Measurements from ENCODE around the gene CD14. TPM values are rescaled to one million over a fixed set of nuclear protein-coding genes. Genes with fewer than 3 reads are reported as not detected.
"Not testable (repeated sequence)": the region's sequence is repeated elsewhere in the genome, so short reads cannot be mapped to it uniquely, and the experiment has no call there.

The CD14 gene
- total RNA-seq, 2 experiments from 2014 or later: 0.42 to 0.45 TPM

GRCh38 chr5:140593070-140593469 lies 39.9 kb downstream of the CD14 start:
- POLR2A ChIA-PET, CTCF ChIA-PET: not testable (repeated sequence)

GRCh38 chr5:140591747-140592372 lies 41.1 kb downstream of the CD14 start:
- DNase-seq: no peak
- POLR2A ChIA-PET: no interaction called here
- peaks cover 4% of the 10 kb centered on the region for H3K4me1 Mint-ChIP-seq (ENCODE audit: low read depth)
- CTCF ChIA-PET: interaction anchor here (1.3 kb wide), 1 partner anchor 44 kb away, joined by 4 read pairs; the partner anchor contains the start of gene EIF4EBP3
- no peak overlapping the region for H3K27ac Mint-ChIP-seq
- no peaks in the 10 kb centered on the region for H3K9me3 Mint-ChIP-seq (ENCODE audit: insufficient read depth)
- H3K27me3 Mint-ChIP-seq (ENCODE audit: low read depth): no peaks in the 10 kb centered on the region
- H3K36me3 Mint-ChIP-seq (ENCODE audit: low read depth): no peaks in the 10 kb centered on the region
- H3K4me3 Mint-ChIP-seq: no peak overlapping the region
- no peak for ATAC-seq

More at GRCh38 chr5:140593070-140593469, 39.9 kb downstream of the CD14 start:
- not testable (repeated sequence) for H3K27ac Mint-ChIP-seq; H3K36me3 Mint-ChIP-seq (ENCODE audit: low read depth); H3K9me3 Mint-ChIP-seq (ENCODE audit: insufficient read depth); H3K4me3 Mint-ChIP-seq; ATAC-seq; H3K4me1 Mint-ChIP-seq (ENCODE audit: low read depth); H3K27me3 Mint-ChIP-seq (ENCODE audit: low read depth); DNase-seq

GRCh38 chr5:140590861-140591260 lies 42.1 kb downstream of the CD14 start:
- Mint-ChIP-seq H3K4me1 (ENCODE audit: low read depth) (peaks cover 4% of the 10 kb centered on the region), H3K27me3 (ENCODE audit: low read depth) (peaks cover 3% of the 10 kb centered on the region), H3K9me3 (ENCODE audit: insufficient read depth) (no peaks in the 10 kb centered on the region), H3K4me3 (no peak overlapping the region), H3K27ac (no peak overlapping the region), H3K36me3 (ENCODE audit: low read depth) (no peaks in the 10 kb centered on the region)
- ATAC-seq (no peak), DNase-seq (no peak)
- POLR2A ChIA-PET: no interaction called here
- CTCF ChIA-PET: interaction anchor here (1.0 kb wide), 1 partner anchor 42 kb away, joined by 3 read pairs; no protein-coding TSS in a partner anchor

- Mint-ChIP-seq H3K27ac (no peak overlapping the region), H3K4me1 (ENCODE audit: low read depth) (peaks cover 4% of the 10 kb centered on the region), H3K36me3 (ENCODE audit: low read depth) (no peaks in the 10 kb centered on the region), H3K9me3 (ENCODE audit: insufficient read depth) (no peaks in the 10 kb centered on the region), H3K27me3 (ENCODE audit: low read depth) (peaks cover 3% of the 10 kb centered on the region), H3K4me3 (no peak overlapping the region)
- no peak for ATAC-seq
- ChIA-PET POLR2A (no interaction called here), CTCF (interaction anchor here (0.8 to 1.5 kb wide), 2 partner anchors 216 to 237 kb away, joined by 3 read pairs; no protein-coding TSS in a partner anchor)
- no peak for DNase-seq
Observed at GRCh38 chr5:140588311-140589070, 44.5 kb downstream of the CD14 start.

GRCh38 chr5:140587495-140587894 lies 45.5 kb downstream of the CD14 start:
- H3K9me3 Mint-ChIP-seq (ENCODE audit: insufficient read depth): no peaks in the 10 kb centered on the region
- ATAC-seq: no peak
- peaks cover 4% of the 10 kb centered on the region for H3K4me1 Mint-ChIP-seq (ENCODE audit: low read depth)
- ChIA-PET POLR2A (no interaction called here), CTCF (no interaction called here)
- peaks cover 5% of the 10 kb centered on the region for H3K27me3 Mint-ChIP-seq (ENCODE audit: low read depth)
- no peak for DNase-seq
- H3K27ac Mint-ChIP-seq: no peak overlapping the region
- no peaks in the 10 kb centered on the region for H3K36me3 Mint-ChIP-seq (ENCODE audit: low read depth)
- H3K4me3 Mint-ChIP-seq: no peak overlapping the region

Small RNA genes within 50 kb of the gene (microRNA-seq; reads per million reads assigned to microRNA genes)
- gene MIR3655: 1.7 reads per million

Other genes with a start within 250 kb of the CD14 start
- 100 to 1,000 TPM; 108 to 112 TPM for gene ANKHD1, start 231.3 kb downstream of the CD14 start, total RNA-seq
- gene EIF4EBP3, start 85.5 kb downstream of the CD14 start, total RNA-seq: 1 to 10 TPM; 7.4 to 8.6 TPM
- gene SRA1, start 75.7 kb downstream of the CD14 start, total RNA-seq: 10 to 100 TPM; 42.7 to 43.4 TPM
- 10 to 100 TPM; 24.1 to 25.0 TPM for gene APBB3, start 68.6 kb downstream of the CD14 start, total RNA-seq
- 10 to 100 TPM; 88.9 to 98.2 TPM for gene SLC35A4, start 68.3 kb downstream of the CD14 start, total RNA-seq
- gene TMCO6, start 6.3 kb upstream of the CD14 start, total RNA-seq: 10 to 100 TPM; 30.5 to 36.5 TPM
- 10 to 100 TPM; 81.6 to 84.0 TPM for gene NDUFA2, start 14.5 kb upstream of the CD14 start, total RNA-seq
- 100 to 1,000 TPM in 1 of 2 experiments, 10 to 100 TPM in 1; 92.1 to 104 TPM for gene IK, start 14.7 kb upstream of the CD14 start, total RNA-seq
- gene WDR55, start 31.7 kb upstream of the CD14 start, total RNA-seq: 10 to 100 TPM; 40.1 to 41.1 TPM
- 1 to 10 TPM; 3.1 to 4.1 TPM for gene DND1, start 40.4 kb upstream of the CD14 start, total RNA-seq
- 10 to 100 TPM; 81.6 to 87.6 TPM for gene HARS1, start 58.2 kb upstream of the CD14 start, total RNA-seq
- 10 to 100 TPM; 27.3 to 29.0 TPM for gene HARS2, start 58.3 kb upstream of the CD14 start, total RNA-seq
- gene ZMAT2, start 67.3 kb upstream of the CD14 start, total RNA-seq: 10 to 100 TPM; 43.3 to 47.4 TPM
- not detected for gene PCDHA1, start 153.0 kb upstream of the CD14 start, total RNA-seq
- not detected for gene PCDHA2, start 161.7 kb upstream of the CD14 start, total RNA-seq
- gene PCDHA3, start 167.9 kb upstream of the CD14 start, total RNA-seq: not detected
- not detected for gene PCDHA4, start 173.9 kb upstream of the CD14 start, total RNA-seq
- gene PCDHA5, start 188.4 kb upstream of the CD14 start, total RNA-seq: not detected
- gene PCDHA6, start 194.8 kb upstream of the CD14 start, total RNA-seq: not detected
- not detected for gene PCDHA7, start 201.1 kb upstream of the CD14 start, total RNA-seq
- gene PCDHA8, start 208.0 kb upstream of the CD14 start, total RNA-seq: not detected
- gene PCDHA9, start 215.2 kb upstream of the CD14 start, total RNA-seq: not detected
- not detected for gene PCDHA10, start 222.7 kb upstream of the CD14 start, total RNA-seq
- not detected for gene PCDHA11, start 235.8 kb upstream of the CD14 start, total RNA-seq
- gene PCDHA12, start 242.1 kb upstream of the CD14 start, total RNA-seq: not detected
- not detected for gene PCDHA13, start 248.9 kb upstream of the CD14 start, total RNA-seq

Measured in activated CD8-positive, alpha-beta T cell treated with anti-CD3 and anti-CD28 coated beads, Interleukin-2, amount 10 ng/mL, durations not matched to agents 7 days and 5 days (primary cell).